Measurements from ENCODE around the gene RPS21.

Gene RPS21

DNA sequence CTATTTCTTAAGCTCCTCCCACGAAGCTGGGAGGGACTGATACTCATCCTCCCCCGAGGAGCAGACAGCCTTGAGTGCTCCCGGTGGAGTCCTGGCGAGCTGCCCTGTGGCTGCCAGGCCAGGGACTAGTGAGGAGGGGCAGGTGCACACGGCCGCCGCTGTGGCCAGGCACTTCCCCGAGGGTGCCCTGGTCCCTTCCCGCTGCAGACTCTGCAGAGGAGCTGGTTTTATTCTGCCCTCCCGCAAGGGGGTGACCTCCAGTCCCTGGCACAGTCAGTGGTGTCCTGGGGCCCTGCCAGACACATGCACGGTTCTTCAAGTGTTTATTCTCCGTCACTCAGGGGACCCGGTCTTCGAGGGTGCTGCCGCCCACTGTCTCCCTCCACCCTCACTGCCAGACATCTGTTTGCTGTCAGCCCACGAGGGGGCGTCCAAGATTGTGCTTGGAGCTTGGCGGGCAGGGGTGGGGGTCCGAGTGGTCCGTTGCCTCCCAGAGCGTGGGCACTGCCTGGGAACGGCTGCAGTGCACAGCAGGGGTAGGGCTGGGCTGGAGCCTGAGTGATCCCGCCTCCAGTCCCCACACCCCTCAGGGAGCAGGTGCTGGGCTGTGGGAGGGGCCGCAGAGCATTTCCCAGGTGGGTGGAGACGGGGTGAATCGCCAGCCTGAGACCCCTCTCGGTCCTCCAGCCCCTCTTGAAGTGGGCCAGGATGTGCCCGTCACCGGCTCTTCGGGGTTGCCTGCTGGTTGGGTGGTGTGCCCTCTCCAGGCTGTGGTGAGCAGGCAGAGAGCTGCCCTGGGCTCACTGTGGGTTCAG, 23.2 kb downstream of the RPS21 start:
- H2AFZ ChIP-seq (ENCODE audit: low read depth, low read length): no peak overlapping the region
- H3K4me3 ChIP-seq (ENCODE audit: low read depth in 1 of 2, low read length in 2 of 2): no peak overlapping the region
- H3K27ac ChIP-seq (ENCODE audit: low read length): no peak overlapping the region
- H3K9me3 ChIP-seq (ENCODE audit: insufficient read depth, low read length, severe bottlenecking): no peaks in the 10 kb centered on the region
- H3K79me2 ChIP-seq (ENCODE audit: insufficient read depth, low read length): peaks cover 17% of the 10 kb centered on the region
- peaks cover 6% of the 10 kb centered on the region for H3K36me3 ChIP-seq (ENCODE audit: insufficient read depth, low read length)
- no peak overlapping the region for H3K9ac ChIP-seq (ENCODE audit: low read depth, low read length)
- no peaks in the 10 kb centered on the region for H3K27me3 ChIP-seq (ENCODE audit: insufficient read depth, low read length, poor library complexity)
- peaks cover 24% of the 10 kb centered on the region; the same call in 1 of the 2 replicates for H4K20me1 ChIP-seq (ENCODE audit: insufficient read depth, low read length)
- TF ChIP-seq, protein P1, sequence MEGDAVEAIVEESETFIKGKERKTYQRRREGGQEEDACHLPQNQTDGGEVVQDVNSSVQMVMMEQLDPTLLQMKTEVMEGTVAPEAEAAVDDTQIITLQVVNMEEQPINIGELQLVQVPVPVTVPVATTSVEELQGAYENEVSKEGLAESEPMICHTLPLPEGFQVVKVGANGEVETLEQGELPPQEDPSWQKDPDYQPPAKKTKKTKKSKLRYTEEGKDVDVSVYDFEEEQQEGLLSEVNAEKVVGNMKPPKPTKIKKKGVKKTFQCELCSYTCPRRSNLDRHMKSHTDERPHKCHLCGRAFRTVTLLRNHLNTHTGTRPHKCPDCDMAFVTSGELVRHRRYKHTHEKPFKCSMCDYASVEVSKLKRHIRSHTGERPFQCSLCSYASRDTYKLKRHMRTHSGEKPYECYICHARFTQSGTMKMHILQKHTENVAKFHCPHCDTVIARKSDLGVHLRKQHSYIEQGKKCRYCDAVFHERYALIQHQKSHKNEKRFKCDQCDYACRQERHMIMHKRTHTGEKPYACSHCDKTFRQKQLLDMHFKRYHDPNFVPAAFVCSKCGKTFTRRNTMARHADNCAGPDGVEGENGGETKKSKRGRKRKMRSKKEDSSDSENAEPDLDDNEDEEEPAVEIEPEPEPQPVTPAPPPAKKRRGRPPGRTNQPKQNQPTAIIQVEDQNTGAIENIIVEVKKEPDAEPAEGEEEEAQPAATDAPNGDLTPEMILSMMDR (IDR thresholded peaks at IDR 0.05; ENCODE audit: borderline replicate concordance, extremely low read depth, low read length, poor library complexity, severe bottlenecking): peak; percentile 65
- TF ChIP-seq EZH2 (IDR thresholded peaks at IDR 0.05; ENCODE audit: borderline replicate concordance, low read depth, low read length, severe bottlenecking): no peak
- ATAC-seq (ENCODE audit: insufficient read depth, low read depth): no peak
- peaks cover 35% of the 10 kb centered on the region for H3K4me1 ChIP-seq (ENCODE audit: insufficient read depth, low read length)
- peak overlapping the region; percentile 17; the same call in 1 of the 2 replicates for H3K4me2 ChIP-seq (ENCODE audit: insufficient read depth, low read length)
- peak; percentile 47 for DNase-seq

GRCh38 chr20:62410746-62411478, 24.0 kb downstream of the RPS21 start:
- Histone ChIP-seq H3K9ac (ENCODE audit: low read depth, low read length) (no peak overlapping the region), H2AFZ (ENCODE audit: low read depth, low read length) (no peak overlapping the region), H3K79me2 (ENCODE audit: insufficient read depth, low read length) (peaks cover 9% of the 10 kb centered on the region), H3K27me3 (ENCODE audit: insufficient read depth, low read length, poor library complexity) (no peaks in the 10 kb centered on the region), H3K36me3 (ENCODE audit: insufficient read depth, low read length) (peaks cover 3% of the 10 kb centered on the region; the same call in 1 of the 2 replicates), H3K4me2 (ENCODE audit: insufficient read depth, low read length) (no peak overlapping the region), H3K9me3 (ENCODE audit: insufficient read depth, low read length, severe bottlenecking) (no peaks in the 10 kb centered on the region), H4K20me1 (ENCODE audit: insufficient read depth, low read length) (peaks cover 16% of the 10 kb centered on the region; the same call in 1 of the 2 replicates), H3K4me1 (ENCODE audit: insufficient read depth, low read length) (peaks cover 27% of the 10 kb centered on the region), H3K27ac (ENCODE audit: low read length) (no peak overlapping the region), H3K4me3 (ENCODE audit: low read depth in 1 of 2, low read length in 2 of 2) (no peak overlapping the region)
- ATAC-seq (ENCODE audit: insufficient read depth, low read depth) (no peak), DNase-seq (no peak)
- TF ChIP-seq, protein P1 (IDR thresholded peaks at IDR 0.05; ENCODE audit: borderline replicate concordance, extremely low read depth, low read length, poor library complexity, severe bottlenecking): no peak
- TF ChIP-seq EZH2 (IDR thresholded peaks at IDR 0.05; ENCODE audit: borderline replicate concordance, low read depth, low read length, severe bottlenecking): no peak

DNA sequence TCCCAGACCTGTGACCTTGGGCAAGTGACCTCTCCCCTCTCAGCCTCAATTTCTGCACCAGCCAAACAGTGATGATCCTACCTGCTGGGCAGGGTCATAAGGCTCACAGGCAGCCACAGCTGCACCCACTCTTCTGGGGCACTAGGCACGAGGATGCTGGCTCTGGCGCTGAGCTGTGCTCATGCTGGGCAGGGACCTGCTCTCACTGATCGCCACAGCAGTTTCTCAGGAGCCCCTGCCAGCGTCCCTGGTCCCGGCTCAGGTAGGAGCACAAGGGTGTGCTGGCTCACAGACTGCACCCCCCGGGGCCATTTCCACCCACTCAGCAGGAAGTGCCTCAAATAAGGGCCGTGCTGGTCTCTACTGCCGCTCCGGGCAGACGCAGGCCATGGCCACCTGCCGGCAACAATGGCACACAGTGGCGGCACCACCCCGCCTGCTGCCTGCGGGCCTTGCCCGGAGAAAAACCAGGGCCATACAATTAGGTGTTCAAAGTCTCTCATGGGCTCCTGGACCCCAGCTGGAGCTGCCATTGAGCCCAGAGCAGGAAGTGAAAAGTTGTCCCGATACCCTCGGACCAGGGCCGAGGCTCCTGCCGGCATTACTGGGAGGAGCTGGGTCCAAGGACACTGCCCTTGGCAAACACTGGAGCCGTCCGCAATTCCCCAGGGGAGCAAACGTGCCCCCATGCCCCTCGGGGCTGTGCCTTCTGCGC, 24.7 kb downstream of the RPS21 start:
- Histone ChIP-seq H3K36me3 (ENCODE audit: insufficient read depth, low read length) (peaks cover 1% of the 10 kb centered on the region; the same call in 1 of the 2 replicates), H3K4me2 (ENCODE audit: insufficient read depth, low read length) (no peak overlapping the region), H3K4me1 (ENCODE audit: insufficient read depth, low read length) (peaks cover 20% of the 10 kb centered on the region), H3K9me3 (ENCODE audit: insufficient read depth, low read length, severe bottlenecking) (no peaks in the 10 kb centered on the region), H3K27me3 (ENCODE audit: insufficient read depth, low read length, poor library complexity) (no peaks in the 10 kb centered on the region), H3K9ac (ENCODE audit: low read depth, low read length) (no peak overlapping the region), H3K79me2 (ENCODE audit: insufficient read depth, low read length) (peaks cover 2% of the 10 kb centered on the region), H4K20me1 (ENCODE audit: insufficient read depth, low read length) (peaks cover 9% of the 10 kb centered on the region; the same call in 1 of the 2 replicates), H3K27ac (ENCODE audit: low read length) (no peak overlapping the region), H3K4me3 (ENCODE audit: low read depth in 1 of 2, low read length in 2 of 2) (no peak overlapping the region), H2AFZ (ENCODE audit: low read depth, low read length) (no peak overlapping the region)
- TF ChIP-seq, protein P1 (IDR thresholded peaks at IDR 0.05; ENCODE audit: borderline replicate concordance, extremely low read depth, low read length, poor library complexity, severe bottlenecking): no peak
- TF ChIP-seq EZH2 (IDR thresholded peaks at IDR 0.05; ENCODE audit: borderline replicate concordance, low read depth, low read length, severe bottlenecking): no peak
- no peak for ATAC-seq (ENCODE audit: insufficient read depth, low read depth)
- DNase-seq: no peak
